ENCODE results near the gene TMEM138. TPM values are rescaled to one million over a fixed set of nuclear protein-coding genes. Genes with fewer than 3 reads are reported as not detected.

The TMEM138 gene
- total RNA-seq, 2 donors from 2014 or later = 36.0 to 49.2 TPM

DNA sequence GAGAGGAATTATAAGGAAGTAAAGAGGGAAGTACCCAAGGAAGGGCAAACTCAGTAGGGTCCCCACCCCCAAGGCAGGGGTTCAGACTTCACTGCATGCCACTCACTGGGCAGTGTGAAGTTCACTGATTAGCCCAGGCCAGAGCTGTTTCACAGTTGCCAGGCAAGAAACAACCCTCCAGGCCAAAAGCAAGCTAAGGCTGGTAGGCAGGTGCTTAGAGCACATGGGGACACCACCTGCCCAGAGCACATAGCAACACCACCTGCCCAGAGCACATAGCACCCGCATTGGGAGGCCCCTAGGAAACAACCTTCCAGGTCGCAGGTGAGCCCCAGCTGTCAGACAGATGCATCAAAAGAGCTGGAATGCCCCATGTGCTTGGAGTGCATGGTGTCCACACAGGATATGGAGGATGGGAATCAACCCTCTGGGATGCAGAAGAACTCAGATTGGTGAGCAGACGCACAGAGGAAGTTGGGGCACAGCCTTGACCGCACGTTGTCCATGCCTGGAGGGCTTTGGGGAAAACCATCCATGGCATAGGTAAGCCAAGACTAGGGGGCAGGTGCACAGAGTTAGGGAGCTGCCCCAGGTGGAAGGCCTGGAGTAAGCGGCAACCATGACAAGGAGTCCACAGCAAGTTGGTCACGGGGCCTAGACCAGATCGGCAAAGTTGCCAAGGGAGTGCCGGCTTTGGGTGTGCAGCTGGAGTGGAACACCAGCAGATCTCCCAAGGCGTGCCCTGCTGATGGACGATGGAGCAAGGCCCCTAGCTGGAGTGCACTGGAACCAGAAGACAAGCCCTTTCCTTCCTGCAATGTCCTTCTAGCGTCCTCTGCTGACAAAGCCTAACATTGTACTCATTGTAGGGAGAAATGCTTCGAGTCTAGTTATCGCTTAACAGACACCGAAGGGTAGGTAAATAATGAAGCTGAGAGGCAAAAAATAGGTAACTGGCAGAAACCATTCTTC is 22.4 kb downstream of the TMEM138 start:
- intact Hi-C loops (cut with DNase I) = loop anchor here (2.0 kb wide), 2 partner anchors 46 to 48 kb away; no protein-coding TSS in a partner anchor

DNA sequence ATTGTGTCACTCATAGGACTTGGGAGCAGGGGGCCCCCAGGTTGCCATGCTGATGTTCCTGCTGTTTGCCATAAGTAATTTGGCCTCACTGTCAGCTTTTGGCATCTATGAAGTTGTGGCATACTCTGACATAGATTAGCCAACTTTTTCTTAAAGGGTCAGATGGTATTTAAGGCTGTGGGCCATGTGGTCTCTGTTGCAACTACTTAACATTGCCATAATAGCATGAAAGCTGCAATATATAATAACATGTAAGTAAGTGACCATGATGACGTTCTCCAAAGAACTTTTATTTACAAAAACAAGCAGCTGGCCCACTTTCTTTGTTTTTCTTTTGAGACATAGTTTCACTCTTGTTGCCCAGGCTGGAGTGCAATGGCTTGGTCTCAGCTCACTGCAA is 28.0 kb downstream of the TMEM138 start:
- no peak for DNase-seq (ENCODE audit: low spot score)
- intact Hi-C loops (cut with DNase I) = no loop called here

More for the DNA sequence above, 22.4 kb downstream of the TMEM138 start:
- no peak for DNase-seq (ENCODE audit: low spot score)

DNA sequence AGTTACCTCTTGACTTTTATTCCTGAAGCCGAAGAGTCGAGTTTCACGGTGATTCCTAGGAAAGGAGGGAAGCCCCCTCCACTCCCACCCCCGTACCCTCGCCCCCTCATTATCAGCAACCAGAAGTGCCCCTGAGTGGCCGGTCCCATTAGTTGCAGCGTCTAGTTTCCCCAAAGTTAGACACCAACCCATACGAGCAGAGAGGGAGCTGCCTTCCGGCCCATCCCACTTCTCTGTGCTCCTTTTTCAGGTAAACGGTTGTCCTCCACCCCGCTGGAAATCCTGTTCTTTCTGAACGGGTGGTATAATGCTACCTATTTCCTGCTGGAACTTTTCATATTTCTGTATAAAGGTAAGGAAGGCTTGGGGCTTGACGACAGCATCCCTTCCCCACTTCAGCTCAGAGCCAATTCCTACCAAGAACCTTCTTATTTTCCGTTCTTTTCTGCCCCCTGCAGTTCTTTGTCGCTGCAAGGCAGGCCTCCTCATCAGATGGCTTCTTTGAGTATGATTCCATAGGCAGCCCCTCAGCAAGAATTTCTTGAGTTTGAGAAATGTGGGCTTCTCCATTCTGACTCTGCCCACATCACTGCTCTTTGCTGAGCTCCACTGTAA is 30.9 kb downstream of the TMEM138 start:
- no peak for DNase-seq (ENCODE audit: low spot score)
- intact Hi-C loops (cut with DNase I) = no loop called here

DNA sequence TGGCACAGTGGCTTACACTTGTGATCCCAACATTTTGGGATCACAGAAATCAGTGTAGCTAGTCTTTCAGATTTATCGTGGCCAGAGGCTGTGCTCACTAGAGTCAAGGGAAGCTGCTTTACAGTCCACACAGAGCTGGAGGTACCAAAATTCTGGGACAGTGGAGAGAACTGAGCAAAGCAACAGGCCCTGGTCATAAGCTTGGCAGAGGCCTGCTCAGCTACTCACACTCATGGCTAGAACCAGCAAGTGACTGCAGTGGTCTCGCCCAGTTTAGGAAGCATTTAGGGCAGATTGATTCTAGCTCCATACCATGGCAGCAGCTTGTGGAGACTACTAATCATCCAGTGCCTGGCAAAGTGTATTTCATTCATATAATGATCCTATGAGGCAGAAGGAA is 39.0 kb downstream of the TMEM138 start:
- DNase-seq (ENCODE audit: low spot score) = no peak
- intact Hi-C loops (cut with DNase I) = no loop called here

DNA sequence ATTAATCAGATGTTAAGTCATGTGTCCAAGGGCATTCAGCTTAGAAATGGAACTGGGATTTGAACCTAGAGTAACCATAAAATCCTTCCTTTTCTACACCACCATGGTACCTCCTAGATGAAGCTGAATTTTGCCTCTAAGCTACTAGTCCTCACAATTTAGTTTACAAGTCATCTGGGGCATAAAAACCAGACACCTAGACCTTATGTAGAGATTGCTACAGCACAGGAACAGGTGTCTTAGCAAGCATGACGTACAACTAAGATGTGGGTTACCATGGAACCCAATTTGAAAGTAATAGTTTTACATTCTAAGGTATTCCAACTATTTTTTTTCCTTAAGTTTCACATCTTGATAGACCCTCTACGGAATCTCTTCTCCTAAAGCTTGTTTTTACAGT is 39.4 kb downstream of the TMEM138 start:
- intact Hi-C loops (cut with DNase I) = no loop called here
- no peak for DNase-seq (ENCODE audit: low spot score)

DNA sequence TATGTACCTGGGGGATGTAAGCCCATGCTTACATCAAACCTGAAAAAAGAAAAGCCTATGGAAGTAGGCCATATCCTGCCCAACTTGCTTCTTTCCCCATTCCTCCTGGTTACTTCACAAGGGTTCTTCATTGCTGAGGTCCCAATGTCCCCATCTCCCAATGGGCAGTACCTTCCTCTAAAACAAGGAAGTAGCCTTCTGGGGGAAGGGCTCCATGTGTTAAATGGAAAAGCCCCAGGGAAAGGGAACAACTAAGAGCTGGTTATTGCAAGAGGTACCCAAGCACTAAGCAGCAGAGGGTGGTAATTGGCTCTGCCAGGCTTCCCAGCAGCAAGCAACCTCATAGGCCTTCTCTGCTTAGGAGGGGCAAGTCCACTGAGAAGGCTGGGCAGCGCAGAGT is 41.5 kb downstream of the TMEM138 start:
- intact Hi-C loops (cut with DNase I) = no loop called here

DNA sequence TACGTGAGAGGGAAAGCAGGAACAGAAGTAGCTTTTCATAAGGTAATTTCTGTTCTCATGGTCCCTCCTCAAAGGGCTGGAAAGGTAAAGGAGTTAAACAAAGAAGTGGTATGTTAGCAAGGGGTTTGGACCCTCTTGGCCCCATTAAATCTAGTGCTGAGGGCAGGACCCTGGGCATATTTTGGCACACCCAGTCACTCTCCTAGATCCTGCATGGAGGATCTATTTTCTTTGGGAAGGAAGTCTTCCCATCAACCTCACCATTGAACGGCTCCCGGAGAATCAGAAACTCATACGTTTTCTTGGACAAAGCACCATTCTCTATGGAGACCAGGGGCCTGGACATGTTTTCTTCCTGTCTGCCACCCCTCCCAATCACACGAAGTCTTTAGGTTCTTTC is 41.9 kb downstream of the TMEM138 start:
- DNase-seq (ENCODE audit: low spot score) = no peak
- intact Hi-C loops (cut with DNase I) = no loop called here

More for the DNA sequence above, 41.5 kb downstream of the TMEM138 start:
- no peak for DNase-seq (ENCODE audit: low spot score)

DNA sequence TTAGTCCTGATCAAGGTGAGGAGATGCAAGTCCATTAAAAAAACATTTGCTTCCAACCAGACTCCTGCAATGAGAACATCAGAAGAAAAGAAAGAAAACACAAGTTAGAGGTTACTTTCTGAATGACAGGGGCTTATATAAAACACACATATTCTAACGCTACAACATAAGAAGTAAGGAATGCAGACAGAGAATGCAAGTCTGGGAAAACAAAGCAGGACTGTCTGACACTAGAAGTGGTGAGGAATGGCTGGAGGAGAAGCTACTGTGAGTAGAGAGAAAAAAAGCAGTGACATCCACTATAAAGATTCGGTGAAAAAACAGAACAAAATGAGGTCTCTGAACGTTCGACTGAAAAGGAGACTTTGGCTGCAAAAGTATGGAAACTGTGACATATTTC is 42.5 kb downstream of the TMEM138 start:
- no peak for DNase-seq (ENCODE audit: low spot score)
- intact Hi-C loops (cut with DNase I) = no loop called here

DNA sequence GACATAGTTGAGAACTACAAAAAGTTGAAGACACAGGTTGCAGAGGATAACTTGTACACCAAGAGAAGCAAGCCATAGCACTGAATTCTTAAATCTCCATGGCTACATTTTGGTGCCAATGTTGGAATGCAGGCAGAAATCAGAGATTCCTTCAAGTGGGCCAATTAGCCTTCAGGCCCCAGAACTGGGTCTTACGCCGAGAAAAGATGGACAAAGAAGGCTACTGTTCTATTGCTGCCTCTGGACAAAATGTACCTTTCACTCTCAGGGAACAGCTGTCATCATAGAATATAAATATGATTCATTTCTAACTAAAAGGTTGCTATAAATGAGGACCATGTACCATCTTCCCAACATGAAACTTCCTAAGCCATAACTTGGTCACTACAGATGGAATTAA is 43.9 kb downstream of the TMEM138 start:
- intact Hi-C loops (cut with DNase I) = no loop called here
- no peak for DNase-seq (ENCODE audit: low spot score)

DNA sequence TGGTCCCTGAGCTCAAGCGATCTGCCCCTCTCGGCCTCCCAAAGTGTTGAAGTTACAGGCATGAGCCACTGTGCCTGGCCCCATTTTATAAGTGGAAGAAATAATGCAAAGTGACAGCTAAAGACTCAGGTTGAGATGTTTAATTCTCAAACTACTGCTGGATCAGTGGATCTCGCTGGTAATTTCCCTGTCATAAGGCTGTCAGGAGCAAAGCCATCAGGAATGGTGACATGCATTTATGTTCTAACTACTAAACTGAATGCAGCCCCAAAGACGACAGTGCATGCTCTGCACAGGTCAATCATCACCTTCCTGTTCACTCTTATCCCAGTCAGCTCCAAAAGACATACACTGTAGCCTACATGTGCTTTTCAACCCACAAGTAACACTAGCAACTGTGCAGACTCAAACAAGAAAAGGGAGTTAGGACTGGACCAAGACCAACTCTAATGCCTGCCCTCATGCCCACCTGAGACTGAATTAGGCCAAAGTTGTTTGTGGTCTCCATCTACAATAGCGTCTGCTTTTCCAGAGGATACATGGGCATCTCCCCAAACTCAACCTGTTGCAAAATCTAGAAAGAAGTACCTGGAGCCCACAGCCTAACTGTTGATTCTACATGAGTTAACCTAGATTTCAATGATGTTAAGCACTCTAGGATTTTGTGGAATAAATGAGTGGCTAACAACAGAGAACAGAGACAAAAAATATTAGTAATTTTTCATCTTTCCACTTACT is 45.0 kb downstream of the TMEM138 start:
- DNase-seq (ENCODE audit: low spot score) = no peak
- intact Hi-C loops (cut with DNase I) = no loop called here

DNA sequence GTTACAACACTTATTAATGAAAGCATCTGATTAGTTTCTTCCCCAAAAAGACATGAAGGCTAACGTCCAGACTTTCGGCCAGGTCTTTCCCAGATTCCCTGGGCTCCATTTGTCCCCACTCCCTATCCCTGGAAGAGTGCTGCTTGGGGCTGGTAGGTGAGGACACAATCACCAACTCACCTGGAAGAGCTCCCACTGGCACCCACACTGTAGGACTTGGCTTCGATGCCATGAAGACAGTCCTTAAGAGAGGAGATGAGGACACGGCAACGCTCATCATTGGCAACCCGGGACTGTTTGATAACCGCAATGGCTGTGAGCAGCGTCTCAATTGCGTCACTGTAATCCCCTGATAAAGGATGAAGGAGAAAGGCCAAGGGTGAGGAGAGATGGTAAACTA is 49.4 kb downstream of the TMEM138 start:
- no peak for DNase-seq (ENCODE audit: low spot score)
- intact Hi-C loops (cut with DNase I) = no loop called here

DNA sequence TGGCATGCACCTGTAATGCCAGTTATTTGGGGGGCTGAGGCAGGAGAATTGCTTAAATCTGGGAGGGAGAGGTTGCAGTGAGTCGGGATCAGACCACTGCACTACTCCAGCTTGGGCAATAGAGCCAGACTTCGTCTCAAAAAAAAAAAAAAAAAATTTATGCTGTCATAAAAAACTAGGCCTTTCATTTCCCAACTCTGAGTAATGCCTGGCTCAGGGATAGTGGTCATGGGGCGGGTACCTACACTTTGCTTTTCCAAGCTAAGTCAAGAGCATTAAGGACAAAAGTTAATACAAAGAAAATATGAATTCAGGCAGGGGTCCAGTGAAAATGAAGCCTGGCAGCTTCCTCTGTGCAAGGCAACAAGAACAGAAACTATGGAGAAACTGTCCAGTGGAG is 51.3 kb downstream of the TMEM138 start:
- no peak for DNase-seq (ENCODE audit: low spot score)
- intact Hi-C loops (cut with DNase I) = no loop called here

DNA sequence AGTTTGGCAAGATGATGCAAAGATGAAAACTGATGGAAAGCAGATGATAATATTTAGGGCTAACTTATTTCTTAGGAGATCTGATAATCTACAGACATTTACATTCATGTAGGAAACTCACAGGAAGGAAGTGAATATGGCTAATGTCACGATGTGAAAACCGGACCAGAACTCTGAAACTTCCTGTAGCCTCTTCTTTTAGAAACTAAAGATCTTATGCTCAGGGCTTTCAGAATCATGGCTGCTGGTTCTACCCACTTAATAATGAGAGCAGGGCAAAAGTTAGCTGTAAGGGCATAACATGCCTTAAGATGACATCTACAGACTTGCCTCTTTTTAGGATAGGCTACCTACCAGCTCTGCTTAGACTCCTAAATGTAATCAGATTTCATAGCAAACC is 52.4 kb downstream of the TMEM138 start:
- no peak for DNase-seq (ENCODE audit: low spot score)
- intact Hi-C loops (cut with DNase I) = no loop called here

DNA sequence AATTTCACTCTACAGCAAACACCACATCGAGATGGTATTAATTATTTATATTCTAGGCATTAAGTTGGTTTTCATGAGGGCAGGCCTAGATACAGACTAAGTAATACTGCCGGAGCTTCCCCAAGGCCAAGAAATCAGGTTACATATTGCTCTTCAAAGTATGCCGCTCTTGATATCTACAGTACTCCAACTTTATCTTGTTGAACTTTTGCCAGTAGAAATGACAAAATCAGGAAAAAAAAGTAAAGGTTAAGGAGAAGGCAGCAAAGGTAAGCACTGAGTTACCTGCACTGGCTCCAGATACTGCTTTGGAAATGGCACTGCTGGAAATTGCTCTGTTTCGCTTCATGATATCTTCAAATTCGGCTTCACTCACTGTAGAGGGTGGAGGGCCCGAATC is 53.2 kb downstream of the TMEM138 start:
- DNase-seq (ENCODE audit: low spot score) = no peak
- intact Hi-C loops (cut with DNase I) = no loop called here

DNA sequence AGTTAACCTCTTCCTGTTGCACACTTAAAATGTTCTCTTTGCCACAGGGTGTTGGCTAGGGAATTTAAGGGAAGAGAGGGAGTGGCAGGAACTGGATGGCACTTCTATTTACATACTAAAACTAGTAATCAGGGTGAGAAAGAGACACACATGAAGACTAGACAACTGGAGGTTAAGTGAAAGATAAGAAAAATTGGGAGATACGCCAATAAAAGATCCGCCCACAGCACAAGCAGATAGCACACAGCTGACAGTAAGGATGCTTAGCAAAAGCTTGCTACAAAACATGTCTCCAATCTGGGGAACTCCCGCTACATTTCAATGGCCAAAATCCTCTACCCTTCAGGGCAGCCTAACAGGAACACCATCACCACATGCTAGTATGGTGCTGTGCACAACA is 54.8 kb downstream of the TMEM138 start:
- DNase-seq (ENCODE audit: low spot score) = no peak
- intact Hi-C loops (cut with DNase I) = no loop called here

DNA sequence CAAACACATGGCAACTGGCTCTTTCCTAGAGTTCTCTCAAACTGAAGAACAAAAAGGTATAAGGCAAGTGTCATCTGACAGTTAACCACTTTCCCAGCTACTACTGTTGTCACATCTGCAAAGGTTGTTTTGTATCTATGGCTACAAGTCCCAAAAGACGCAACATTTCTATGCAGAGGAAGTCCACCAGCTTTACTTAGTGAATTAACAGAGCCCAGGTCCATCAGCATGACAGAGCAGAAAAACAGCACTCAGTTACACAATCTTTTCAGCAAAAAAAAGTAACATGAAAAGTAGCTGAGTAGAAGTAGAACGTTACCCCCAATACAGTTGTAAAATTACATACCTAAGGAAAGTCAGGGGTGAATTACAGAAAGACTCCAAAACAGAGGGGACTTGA is 55.5 kb downstream of the TMEM138 start:
- intact Hi-C loops (cut with DNase I) = no loop called here
- DNase-seq (ENCODE audit: low spot score) = no peak

DNA sequence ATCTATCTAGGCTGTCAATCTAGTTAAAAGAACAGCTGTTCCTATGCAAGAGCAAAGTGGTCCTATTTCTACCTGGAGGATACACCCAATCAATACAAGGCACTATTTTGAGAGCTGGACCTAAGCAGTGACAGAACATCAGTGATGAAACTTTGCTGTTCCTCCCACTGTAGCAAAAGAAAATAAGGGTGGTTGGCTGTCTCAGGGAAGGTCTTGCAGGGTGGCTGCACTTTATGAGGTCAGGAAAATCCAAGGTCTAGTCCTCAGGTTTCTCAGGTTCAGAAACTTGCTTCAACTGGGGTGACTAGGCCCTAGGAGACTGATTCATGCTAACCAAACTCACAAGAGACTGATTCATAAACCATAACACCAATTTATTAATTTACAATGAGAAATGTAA is 56.0 kb downstream of the TMEM138 start:
- intact Hi-C loops (cut with DNase I) = no loop called here
- no peak for DNase-seq (ENCODE audit: low spot score)
